Stimulated activated effector memory CD8-positive, alpha-beta T cell treated with anti-CD3 and anti-CD28 coated beads, Interleukin-12 subunit alpha, Interleukin-12 subunit beta, amount 100 ng/mL, for 72 hours (primary cell): Measurements from ENCODE around the gene UBTD1.
A peak's percentile ranks its signal among the peaks of the same experiment; 100 is the strongest.
"Not testable (repeated sequence)": the region's sequence is repeated elsewhere in the genome, so short reads cannot be mapped to it uniquely, and the experiment has no call there.

Source experiments
- ATAC-seq: fragments of 150-1000 bp; cut with Tn5 transposase; 2 replicates; pipeline ENCODE4 v1.10.0; 2021
- DNase-seq, 2 donors: peaks; one replicate each; pipeline ENCODE4 v3.0.0; 2021 to 2022; ENCODE audit warnings: low spot score in 2 of 2
- H3K27ac Mint-ChIP-seq: one replicate; pipeline ENCODE4 v1.8.0; 2022; ENCODE audit warnings: mild to moderate bottlenecking, mixed read lengths
- H3K36me3 Mint-ChIP-seq: one replicate; pipeline ENCODE4 v1.8.0; 2022; ENCODE audit warnings: mild to moderate bottlenecking, mixed read lengths
- H3K4me1 Mint-ChIP-seq: one replicate; pipeline ENCODE4 v1.8.0; 2022; ENCODE audit warnings: mixed read lengths
- H3K4me3 Mint-ChIP-seq: one replicate; pipeline ENCODE4 v1.8.0; 2022; ENCODE audit warnings: mild to moderate bottlenecking, mixed read lengths
- H3K9me3 Mint-ChIP-seq: one replicate; pipeline ENCODE4 v1.8.0; 2022; ENCODE audit warnings: mixed read lengths

The UBTD1 gene

DNA sequence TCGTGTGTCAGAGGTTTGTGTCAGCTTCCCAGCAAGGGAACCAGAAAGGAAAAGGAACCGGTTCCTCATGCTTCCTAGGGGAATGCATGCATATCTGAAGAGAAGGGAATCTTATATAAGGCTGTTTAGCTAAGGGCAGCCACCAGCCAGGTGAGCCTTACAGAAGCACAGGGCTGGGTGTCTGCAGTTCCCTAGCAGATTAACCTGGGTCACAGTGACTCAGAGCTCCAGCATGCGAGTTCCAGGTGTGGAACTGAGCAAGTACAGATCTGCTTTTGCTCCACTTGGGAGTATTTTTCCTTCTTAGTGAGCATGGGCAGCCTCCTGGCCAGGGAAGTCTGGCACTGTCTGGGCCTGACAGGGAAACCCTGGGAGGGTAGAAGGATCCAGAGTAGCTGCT is 72.9 kb downstream of the UBTD1 start:
- no peak overlapping the region for H3K4me3 Mint-ChIP-seq
- H3K9me3 Mint-ChIP-seq: no peaks in the 10 kb centered on the region
- ATAC-seq (no peak), DNase-seq (no peak)
- no peak overlapping the region for H3K27ac Mint-ChIP-seq
- peaks cover 20% of the 10 kb centered on the region for H3K4me1 Mint-ChIP-seq
- H3K36me3 Mint-ChIP-seq: peaks cover 7% of the 10 kb centered on the region

DNA sequence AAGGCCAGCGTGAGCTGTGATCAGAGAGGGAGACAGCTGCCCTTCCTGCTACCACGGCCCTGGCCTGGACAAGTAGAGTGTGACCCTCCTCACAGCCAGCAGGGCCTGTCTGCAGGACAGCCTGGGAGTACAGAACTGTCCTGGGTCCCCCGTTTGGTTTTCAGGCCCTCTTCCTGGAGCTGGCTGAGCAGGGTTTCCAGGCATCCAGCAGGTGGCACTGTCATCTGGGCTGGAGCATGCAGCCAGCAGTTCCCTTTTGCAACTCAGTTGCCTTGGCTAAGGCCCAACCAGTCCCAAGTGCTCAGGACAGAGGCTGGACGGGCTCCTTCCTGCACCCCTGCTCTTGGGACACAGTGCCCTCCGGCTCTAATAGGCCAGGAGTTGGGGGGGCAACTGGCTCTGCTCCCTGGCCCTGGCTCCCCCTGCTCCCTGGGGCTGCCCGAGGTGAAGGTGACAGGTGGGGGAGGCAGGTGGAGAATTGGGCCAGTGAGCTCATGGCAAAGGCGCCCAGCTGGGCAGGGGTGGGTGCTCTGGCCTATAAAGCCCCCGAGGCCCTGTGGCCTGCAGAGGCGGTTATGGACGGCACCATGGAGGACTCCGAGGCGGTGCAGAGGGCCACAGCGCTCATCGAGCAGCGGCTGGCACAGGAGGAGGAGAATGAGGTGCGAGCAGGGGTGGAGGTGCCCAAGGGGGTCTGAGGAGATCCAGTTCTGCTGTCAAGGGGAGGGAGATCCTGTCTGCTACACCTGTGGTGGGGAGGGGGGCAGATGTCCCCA is 73.7 kb downstream of the UBTD1 start, which contains the start of gene ANKRD2:
Gene ANKRD2, plus strand, starts transcription at position 566 of the 776 bp plus-strand sequence. Its CDS starts 10 bp downstream, at position 576.
- DNase-seq (peak; percentile 43 to 76), ATAC-seq (peak; percentile 69)
- Mint-ChIP-seq H3K9me3 (no peaks in the 10 kb centered on the region), H3K36me3 (peaks cover 7% of the 10 kb centered on the region), H3K27ac (peak within 1 kb of the TSS; percentile 69), H3K4me3 (no peak within 1 kb of the TSS), H3K4me1 (peaks cover 18% of the 10 kb centered on the region)

DNA sequence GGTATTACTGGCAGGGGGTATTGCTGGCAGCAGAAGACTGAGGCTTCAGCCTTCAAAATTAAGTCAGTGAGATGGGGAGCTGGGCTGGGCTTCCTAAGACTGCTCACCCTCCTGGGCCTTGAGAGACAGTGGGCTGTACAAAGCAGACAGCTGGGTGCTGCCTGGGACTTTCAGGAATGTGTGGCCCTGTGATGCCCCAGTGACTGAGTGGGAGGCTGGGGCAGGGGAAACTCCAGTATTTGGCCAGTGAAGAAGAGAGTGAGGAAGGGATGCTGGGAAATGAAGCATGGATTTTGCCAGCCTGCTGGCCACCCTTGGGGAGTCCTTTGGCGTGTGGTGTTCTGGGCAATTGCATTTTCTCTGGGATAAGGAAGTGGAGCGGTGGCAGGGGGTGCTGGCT is 74.3 kb downstream of the UBTD1 start:
- Mint-ChIP-seq H3K4me1 (peaks cover 18% of the 10 kb centered on the region), H3K4me3 (no peak overlapping the region), H3K27ac (peak overlapping the region; percentile 69), H3K9me3 (no peaks in the 10 kb centered on the region), H3K36me3 (peaks cover 7% of the 10 kb centered on the region)
- ATAC-seq (no peak), DNase-seq (no peak)

DNA sequence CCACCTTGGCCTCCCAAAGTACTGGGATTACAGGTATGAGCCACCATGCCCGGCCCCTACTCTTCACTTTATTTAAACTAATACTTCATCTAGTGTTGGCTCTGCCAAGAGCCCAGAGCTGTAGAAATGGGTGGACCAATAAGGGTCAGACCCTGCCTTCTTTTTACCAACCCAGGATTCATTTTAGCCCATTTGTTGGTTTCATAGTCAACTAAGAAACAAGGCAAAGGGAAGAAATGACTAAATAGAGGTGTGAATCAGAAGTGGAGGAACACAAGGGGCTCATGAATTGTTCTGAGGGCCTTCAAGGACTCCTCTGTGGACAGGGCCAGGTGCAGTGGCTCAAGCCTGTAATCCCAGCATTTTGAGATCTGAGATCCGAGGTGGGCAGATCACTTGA is 74.9 kb downstream of the UBTD1 start:
- H3K27ac Mint-ChIP-seq: peak overlapping the region; percentile 38
- peaks cover 18% of the 10 kb centered on the region for H3K4me1 Mint-ChIP-seq
- DNase-seq (no peak), ATAC-seq (peak; percentile 76)
- H3K4me3 Mint-ChIP-seq: no peak overlapping the region
- H3K36me3 Mint-ChIP-seq: peaks cover 7% of the 10 kb centered on the region
- H3K9me3 Mint-ChIP-seq: no peaks in the 10 kb centered on the region

DNA sequence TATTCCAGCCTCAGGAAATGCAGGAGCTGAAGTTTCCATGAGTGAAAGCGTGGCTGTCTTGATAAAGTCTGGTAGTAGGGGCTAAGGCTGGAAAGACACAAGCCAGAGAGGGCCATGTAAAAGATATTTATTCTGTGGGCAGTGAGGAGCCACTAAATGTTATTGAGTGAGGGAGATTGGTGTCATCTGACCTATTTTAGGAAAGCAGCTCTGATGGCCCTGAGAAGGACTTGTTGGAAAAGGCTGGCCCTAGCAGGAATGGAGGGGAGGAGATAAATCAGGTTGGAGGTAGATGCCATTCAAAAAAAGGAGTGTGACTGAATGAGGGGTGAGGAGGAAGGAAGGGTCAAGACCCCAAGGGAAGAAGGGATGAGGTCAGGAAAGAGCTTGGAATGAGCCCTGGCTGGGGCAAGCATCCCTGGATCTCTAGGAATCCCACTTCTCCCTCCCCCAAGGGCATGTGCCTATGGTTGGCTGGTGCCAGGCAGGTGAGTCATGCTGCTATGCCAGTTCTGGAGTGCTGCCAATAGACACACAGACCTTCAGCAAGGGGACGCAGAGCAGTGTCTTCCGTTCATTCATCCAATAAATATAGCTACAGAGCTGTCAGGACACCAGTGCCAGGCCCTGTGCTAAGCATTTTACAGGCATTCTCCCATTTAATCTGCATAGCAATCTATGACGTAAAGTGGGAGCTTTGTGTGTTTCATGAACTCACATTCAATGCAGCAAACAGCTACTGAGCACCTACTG is 75.8 kb downstream of the UBTD1 start:
- Mint-ChIP-seq H3K4me1 (peaks cover 18% of the 10 kb centered on the region), H3K36me3 (peaks cover 7% of the 10 kb centered on the region), H3K27ac (peak overlapping the region; percentile 38), H3K9me3 (no peaks in the 10 kb centered on the region), H3K4me3 (no peak overlapping the region)
- DNase-seq (no peak), ATAC-seq (no peak)

DNA sequence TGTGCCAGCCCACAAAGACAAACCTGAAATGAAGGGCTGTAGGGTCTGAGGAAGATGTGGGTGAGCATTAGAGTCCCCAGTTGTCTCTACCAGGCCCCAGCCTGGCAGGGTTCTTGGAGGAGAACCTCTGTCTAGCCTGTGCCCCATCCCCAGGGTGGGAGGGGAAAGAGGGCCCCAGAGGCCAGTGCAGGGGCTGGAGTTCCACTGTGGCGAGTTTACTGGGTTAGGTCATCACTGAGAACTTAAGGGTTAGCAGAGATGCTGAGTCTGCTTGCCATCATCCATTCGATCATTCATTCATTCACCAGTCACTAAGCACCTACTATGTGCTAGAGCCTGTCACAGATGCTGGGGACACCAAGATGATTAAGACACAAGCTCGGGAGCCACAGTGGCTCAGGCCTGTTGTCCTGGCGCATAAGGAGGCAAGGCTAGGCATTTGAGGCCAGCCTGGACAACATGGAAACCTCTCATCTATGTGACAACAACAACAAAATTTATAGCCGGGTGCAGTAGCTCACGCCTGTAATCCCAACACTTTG is 76.5 kb downstream of the UBTD1 start:
- DNase-seq (no peak), ATAC-seq (no peak)
- no peaks in the 10 kb centered on the region for H3K9me3 Mint-ChIP-seq
- H3K36me3 Mint-ChIP-seq: peaks cover 7% of the 10 kb centered on the region
- H3K27ac Mint-ChIP-seq: peak overlapping the region; percentile 32
- no peak overlapping the region for H3K4me3 Mint-ChIP-seq
- peaks cover 18% of the 10 kb centered on the region for H3K4me1 Mint-ChIP-seq

DNA sequence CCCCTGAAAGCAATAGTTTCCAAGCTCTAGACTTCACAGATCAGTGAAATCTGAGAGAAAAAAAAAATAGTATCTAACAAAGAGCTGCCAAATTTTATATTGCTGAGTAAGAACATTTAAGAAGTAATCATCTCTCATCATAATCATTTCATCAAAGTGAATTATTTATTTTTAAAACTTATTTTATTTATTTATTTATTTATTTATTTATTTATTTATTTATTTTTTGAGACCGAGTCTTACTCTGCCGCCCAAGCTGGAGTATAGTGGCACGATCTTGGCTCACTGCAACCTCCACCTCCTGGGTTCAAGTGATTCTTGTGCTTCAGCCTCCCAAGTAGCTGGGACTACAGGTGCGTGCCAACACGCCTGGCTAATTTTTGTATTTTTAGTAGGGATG is 77.8 kb downstream of the UBTD1 start:
- peaks cover 18% of the 10 kb centered on the region for H3K4me1 Mint-ChIP-seq
- not testable (repeated sequence) for H3K4me3 Mint-ChIP-seq
- H3K27ac Mint-ChIP-seq: peak overlapping the region; percentile 30

DNA sequence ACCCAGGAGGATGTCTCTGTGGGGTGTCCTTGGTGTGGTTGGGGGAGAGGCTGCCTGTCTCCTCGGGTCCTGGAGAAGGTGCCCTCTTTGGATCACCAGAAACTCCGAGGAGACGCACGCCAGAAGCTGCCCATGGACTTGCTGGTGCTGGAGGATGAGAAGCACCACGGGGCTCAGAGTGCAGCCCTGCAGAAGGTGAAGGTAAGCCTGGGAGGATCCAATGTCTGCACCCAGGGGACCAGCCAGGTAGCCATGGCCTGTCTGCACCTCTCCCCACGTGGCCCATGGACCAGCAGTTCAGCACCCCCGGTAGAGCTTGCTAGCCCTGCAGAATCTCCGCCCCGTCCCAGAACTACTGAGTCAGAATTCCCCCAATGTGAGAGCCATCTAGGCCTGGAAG is 79.0 kb downstream of the UBTD1 start:
- DNase-seq (no peak), ATAC-seq (no peak)
- Mint-ChIP-seq H3K4me3 (no peak overlapping the region), H3K36me3 (peaks cover 6% of the 10 kb centered on the region), H3K27ac (no peak overlapping the region), H3K4me1 (peaks cover 15% of the 10 kb centered on the region), H3K9me3 (no peaks in the 10 kb centered on the region)

More for the DNA sequence above, 77.8 kb downstream of the UBTD1 start:
- not testable (repeated sequence) for DNase-seq, H3K36me3 Mint-ChIP-seq, H3K9me3 Mint-ChIP-seq, ATAC-seq

DNA sequence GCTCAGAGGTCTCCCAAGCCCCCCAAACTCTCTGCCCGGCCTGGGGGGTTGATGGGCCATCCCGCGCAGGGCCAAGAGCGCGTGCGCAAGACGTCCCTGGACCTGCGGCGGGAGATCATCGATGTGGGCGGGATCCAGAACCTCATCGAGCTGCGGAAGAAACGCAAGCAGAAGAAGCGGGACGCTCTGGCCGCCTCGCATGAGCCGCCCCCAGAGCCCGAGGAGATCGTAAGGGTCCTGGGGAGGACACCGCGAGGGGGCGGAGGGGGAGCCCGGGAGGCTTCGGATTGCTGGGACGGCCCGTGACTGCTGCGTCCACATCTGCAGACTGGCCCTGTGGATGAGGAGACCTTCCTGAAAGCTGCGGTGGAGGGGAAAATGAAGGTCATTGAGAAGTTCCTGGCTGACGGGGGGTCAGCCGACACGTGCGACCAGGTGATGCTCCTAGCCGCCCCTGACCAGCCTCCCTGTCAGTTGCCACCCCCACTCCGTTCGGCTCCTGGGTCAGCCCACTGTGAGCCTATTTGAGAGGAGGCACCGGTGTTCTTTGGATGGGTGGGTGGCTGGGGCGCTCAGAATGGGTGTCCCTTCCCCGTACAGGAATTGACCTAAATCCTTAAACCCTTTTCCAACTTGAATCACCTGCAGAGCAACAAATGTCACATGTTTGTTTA is 79.6 kb downstream of the UBTD1 start:
- peaks cover 9% of the 10 kb centered on the region for H3K4me1 Mint-ChIP-seq
- H3K36me3 Mint-ChIP-seq: peaks cover under 1% of the 10 kb centered on the region
- ATAC-seq (no peak), DNase-seq (no peak)
- H3K4me3 Mint-ChIP-seq: no peak overlapping the region
- no peaks in the 10 kb centered on the region for H3K9me3 Mint-ChIP-seq
- no peak overlapping the region for H3K27ac Mint-ChIP-seq

DNA sequence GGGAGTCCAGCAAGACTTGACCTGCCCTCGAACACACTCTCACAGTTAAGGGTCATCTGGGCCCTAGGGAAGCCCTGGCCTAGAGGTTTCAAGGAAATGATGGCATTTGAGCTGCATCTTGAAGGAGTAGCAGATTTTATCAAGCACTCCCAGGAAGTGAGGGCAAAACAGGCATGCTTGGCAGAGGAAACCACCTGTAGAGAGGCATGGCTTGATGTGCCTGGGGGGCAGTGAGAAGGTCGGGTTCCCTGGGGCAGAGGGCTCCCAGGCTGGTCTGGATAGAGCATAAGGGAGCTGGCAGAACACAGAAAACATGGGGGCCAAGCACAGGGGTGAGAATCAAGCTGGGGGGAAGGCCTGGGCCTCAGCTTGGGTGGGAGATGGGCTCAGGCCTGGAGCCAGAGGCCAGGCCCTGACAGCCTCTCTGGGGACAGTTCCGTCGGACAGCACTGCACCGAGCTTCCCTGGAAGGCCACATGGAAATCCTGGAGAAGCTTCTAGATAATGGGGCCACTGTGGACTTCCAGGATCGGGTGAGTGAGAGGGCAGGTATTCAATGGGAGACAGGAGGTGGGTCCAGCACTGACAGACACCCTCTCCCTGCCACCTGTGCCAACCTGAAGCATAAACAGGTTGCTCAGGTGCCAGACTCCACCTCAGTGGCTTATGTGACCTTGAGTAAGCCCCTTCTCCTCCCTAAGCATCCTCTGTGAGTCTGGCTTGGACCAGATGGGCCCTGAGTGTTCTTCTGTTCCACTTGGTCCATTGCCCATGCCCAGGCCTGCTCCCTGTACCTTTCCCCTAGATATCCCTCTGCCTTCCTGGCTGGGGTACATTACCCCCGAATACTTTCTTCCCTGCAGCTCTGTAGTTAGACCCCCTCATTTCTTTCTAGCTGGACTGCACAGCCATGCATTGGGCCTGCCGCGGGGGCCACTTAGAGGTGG is 82.0 kb downstream of the UBTD1 start:
- ATAC-seq (peak; percentile 12), DNase-seq (no peak)
- H3K4me3 Mint-ChIP-seq: no peak overlapping the region
- H3K27ac Mint-ChIP-seq: peak overlapping the region; percentile 16
- no peaks in the 10 kb centered on the region for H3K4me1 Mint-ChIP-seq
- no peaks in the 10 kb centered on the region for H3K36me3 Mint-ChIP-seq
- no peaks in the 10 kb centered on the region for H3K9me3 Mint-ChIP-seq

DNA sequence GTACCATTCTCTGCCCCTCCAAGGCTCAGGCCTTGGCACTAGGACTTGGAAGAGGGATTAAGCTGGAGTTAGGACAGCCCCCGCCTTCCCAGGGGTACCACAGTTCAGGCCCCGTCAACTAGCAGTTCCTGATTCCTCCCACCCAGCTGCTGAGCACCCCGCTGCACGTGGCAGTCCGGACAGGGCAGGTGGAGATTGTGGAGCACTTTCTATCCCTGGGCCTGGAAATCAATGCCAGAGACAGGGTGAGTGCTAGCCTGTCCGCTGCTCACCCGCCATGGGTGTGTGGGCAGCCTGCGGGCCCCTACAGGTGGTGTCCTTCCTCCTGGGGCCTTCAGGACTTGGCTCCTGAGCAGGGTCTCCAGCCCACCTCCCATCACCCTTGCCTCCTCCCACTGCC is 83.4 kb downstream of the UBTD1 start:
- H3K4me3 Mint-ChIP-seq: no peak overlapping the region
- DNase-seq (no peak), ATAC-seq (no peak)
- no peaks in the 10 kb centered on the region for H3K4me1 Mint-ChIP-seq
- H3K36me3 Mint-ChIP-seq: no peaks in the 10 kb centered on the region
- H3K9me3 Mint-ChIP-seq: no peaks in the 10 kb centered on the region
- H3K27ac Mint-ChIP-seq: no peak overlapping the region

DNA sequence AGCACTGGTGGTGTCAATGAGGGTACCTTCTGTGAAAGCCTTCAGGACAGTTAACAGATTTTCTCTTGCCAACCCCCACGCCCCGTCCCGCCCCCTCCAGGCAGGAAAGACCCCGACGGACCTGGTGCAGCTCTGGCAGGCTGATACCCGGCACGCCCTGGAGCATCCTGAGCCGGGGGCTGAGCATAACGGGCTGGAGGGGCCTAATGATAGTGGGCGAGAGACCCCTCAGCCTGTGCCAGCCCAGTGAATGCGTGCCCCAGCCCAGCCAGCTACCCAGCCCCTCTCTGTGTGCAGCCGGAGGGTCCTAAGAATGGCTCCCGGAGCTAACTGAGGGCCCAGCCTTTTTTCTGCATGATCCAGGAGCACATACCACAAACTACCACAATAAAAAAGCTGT is 84.8 kb downstream of the UBTD1 start:
- Mint-ChIP-seq H3K27ac (no peak overlapping the region), H3K4me3 (no peak overlapping the region), H3K9me3 (no peaks in the 10 kb centered on the region), H3K4me1 (no peaks in the 10 kb centered on the region), H3K36me3 (no peaks in the 10 kb centered on the region)
- no peak for ATAC-seq
- no peak for DNase-seq

DNA sequence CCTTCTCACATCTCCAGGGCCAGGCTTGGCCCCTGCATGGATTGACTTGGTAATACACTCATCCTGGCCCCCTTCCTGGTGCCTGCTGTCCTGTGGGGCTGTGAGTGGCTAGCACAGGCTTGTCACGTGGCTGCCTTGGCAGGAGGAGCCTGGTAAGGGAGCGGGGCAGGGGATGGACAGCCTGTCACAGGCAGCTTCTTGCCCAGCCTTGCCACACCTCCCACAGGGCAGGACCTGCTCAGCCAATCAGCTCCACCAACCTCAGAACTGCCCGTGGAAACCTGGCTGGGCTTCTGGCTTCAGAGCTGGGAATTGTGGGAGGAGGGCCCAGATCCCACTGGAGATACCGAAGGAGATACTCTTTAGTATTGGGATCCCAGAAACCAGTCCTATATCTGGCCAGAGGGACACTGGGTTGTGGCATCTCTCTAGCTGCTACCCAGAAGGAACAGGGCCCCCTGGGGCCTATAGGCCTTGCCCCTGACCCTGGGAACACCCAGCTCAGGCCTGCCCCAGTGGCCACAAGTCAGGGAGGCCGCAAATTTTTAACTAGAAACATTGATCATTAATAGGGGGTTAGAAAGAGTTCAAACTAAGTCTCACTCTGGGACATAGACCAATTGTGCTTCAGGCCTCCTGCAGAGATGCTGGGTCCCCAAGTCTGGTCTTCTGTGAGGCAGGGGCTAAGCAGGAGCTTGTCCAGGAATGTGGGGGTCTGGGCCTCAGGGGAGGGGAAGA is 85.5 kb downstream of the UBTD1 start, which contains the start of gene HOGA1:
Gene HOGA1, plus strand, starts transcription at position 330 of the 738 bp plus-strand sequence. Its CDS starts 315 bp downstream, at position 645.
- Mint-ChIP-seq H3K4me3 (no peak within 1 kb of the TSS), H3K9me3 (no peaks in the 10 kb centered on the region), H3K4me1 (no peaks in the 10 kb centered on the region), H3K36me3 (no peaks in the 10 kb centered on the region), H3K27ac (peak within 1 kb of the TSS; percentile 36)
- ATAC-seq (no peak), DNase-seq (no peak)
